SK-MEL-5 (cell line): ENCODE results near the gene AMY1A. TPM values are rescaled to one million over a fixed set of nuclear protein-coding genes. Genes with fewer than 3 reads are reported as not detected.

Source experiments
- small RNA-seq, 2 experiments: library from RNA; depleted of rRNA; stranded (forward); fragments of <200 nt; gene quantifications; one replicate each; pipeline ENCODE3, GENCODE V24; 2014
- total RNA-seq: library from RNA; depleted of rRNA; stranded (reverse); fragments of >200 nt; shearing (Covaris generic); gene quantifications from 2 replicates; pipeline ENCODE4 v1.2.3, GENCODE V29; 2014; rRNA removed

Gene AMY1A
- total RNA-seq, 1 experiment from 2014 or later = not detected

Small RNA genes lying within 50 kb of the gene (small RNA-seq; reads per million reads assigned to genes)
- 0 reads per million in 2 experiments for gene AC105272.1

Other genes starting within 250 kb of the AMY1A start
- 5.5 and 6.1 TPM in 2 replicates for gene RNPC3, start 130.1 kb upstream of the AMY1A start, total RNA-seq
- gene AMY2B, start 84.2 kb upstream of the AMY1A start, total RNA-seq = 0.24 and 0.80 TPM in 2 replicates
- not detected in 2 replicates for gene AMY2A, start 38.3 kb upstream of the AMY1A start, total RNA-seq
- gene AMY1B, start 40.5 kb downstream of the AMY1A start, total RNA-seq = not detected in 2 replicates
- not detected in 2 replicates for gene AMY1C, start 94.1 kb downstream of the AMY1A start, total RNA-seq